ENCODE measurements around the gene WDR13. TPM values are rescaled to one million over a fixed set of nuclear protein-coding genes. Genes with fewer than 3 reads are reported as not detected.

The WDR13 gene
- total RNA-seq, 2 donors from 2014 or later, result 51.3 to 51.9 TPM

DNA sequence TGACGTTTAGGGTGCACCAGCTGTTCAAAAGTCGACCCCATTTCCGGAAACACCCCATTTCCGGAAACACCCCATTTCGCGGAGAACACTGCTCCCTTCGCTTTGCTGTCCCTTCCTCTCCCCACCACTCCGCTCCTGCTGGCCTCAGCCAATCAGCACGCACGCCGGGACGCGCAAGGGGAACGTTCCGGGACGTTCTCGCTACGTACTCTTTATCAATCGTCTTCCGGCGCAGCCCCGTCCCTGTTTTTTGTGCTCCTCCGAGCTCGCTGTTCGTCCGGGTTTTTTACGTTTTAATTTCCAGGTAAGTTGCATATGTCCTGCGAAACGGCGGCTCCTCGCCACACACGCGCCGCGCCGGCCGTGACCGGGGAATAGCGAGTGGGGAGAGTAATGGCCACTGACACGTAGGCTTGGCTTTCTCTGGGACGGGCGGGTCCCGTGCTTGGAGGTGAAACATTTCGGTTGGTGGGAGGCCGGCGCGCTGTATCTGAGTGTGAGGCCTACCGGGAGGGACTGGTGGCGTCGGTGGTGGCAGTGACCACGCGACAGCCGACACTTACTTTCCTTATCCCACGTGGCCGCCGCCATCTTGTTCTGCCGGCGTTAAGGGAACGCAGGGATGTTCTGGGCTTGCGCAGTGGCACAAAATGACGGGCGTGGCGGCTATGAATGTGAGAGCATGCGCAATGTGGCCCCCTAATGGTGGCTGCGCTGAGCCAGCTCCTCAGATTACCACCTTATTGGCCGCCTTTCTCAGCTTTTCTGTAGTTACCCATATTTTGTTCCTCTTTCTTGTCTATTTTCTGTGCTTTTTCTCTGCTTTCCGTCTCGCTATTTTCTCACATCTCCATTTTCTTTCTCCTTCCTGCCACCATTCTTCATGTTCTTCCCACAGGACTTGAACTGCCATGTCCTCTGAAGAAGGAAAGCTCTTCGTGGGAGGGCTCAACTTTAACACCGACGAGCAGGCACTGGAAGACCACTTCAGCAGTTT lies 22.7 kb upstream of the WDR13 start, which contains the start of gene RBM3:
RBM3 (plus strand) TSS at position 215 of the 997 bp plus-strand sequence; CDS start at position 912, 697 bp downstream.
- peaks cover 43% of the 10 kb centered on the region for H3K36me3 ChIP-seq (ENCODE audit: control insufficient read depth, insufficient read depth, low read length)
- Mint-ChIP-seq H3K9me3 (peaks cover 73% of the 10 kb centered on the region), H3K4me1 (peaks cover 11% of the 10 kb centered on the region), H3K4me3 (peak within 1 kb of the TSS; percentile 95), H3K27me3 (ENCODE audit: insufficient read depth) (no peaks in the 10 kb centered on the region), H3K36me3 (ENCODE audit: low read depth) (peaks cover 41% of the 10 kb centered on the region), H3K27ac (peak within 1 kb of the TSS; percentile 99)
- peak within 1 kb of the TSS; percentile 90 for H3K4me3 ChIP-seq (ENCODE audit: low read length)
- H3K27me3 ChIP-seq (ENCODE audit: control insufficient read depth, insufficient read depth, low read length, poor library complexity, severe bottlenecking), result no peaks in the 10 kb centered on the region
- 0% methylated on average over 13 to 70 of the region's 71 CpGs for WGBS, 2 experiments (ENCODE audit: insufficient coverage in 1 of 2, insufficient read length in 1 of 2)
- H3K4me1 ChIP-seq (ENCODE audit: control insufficient read depth, insufficient read depth, low read length), result peaks cover 6% of the 10 kb centered on the region
- TF ChIP-seq, protein P1, sequence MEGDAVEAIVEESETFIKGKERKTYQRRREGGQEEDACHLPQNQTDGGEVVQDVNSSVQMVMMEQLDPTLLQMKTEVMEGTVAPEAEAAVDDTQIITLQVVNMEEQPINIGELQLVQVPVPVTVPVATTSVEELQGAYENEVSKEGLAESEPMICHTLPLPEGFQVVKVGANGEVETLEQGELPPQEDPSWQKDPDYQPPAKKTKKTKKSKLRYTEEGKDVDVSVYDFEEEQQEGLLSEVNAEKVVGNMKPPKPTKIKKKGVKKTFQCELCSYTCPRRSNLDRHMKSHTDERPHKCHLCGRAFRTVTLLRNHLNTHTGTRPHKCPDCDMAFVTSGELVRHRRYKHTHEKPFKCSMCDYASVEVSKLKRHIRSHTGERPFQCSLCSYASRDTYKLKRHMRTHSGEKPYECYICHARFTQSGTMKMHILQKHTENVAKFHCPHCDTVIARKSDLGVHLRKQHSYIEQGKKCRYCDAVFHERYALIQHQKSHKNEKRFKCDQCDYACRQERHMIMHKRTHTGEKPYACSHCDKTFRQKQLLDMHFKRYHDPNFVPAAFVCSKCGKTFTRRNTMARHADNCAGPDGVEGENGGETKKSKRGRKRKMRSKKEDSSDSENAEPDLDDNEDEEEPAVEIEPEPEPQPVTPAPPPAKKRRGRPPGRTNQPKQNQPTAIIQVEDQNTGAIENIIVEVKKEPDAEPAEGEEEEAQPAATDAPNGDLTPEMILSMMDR (conservative IDR thresholded peaks at IDR 0.05), result peak; percentile 62
- H3K27ac ChIP-seq (ENCODE audit: low read depth, low read length), result peak within 1 kb of the TSS; percentile 97
- H3K9me3 ChIP-seq (ENCODE audit: control insufficient read depth, low read length), result no peaks in the 10 kb centered on the region
- H3K9ac ChIP-seq (ENCODE audit: extremely low read depth, low read length, poor library complexity, severe bottlenecking), result peak within 1 kb of the TSS; percentile 94
- peak; percentile 94 for DNase-seq

DNA sequence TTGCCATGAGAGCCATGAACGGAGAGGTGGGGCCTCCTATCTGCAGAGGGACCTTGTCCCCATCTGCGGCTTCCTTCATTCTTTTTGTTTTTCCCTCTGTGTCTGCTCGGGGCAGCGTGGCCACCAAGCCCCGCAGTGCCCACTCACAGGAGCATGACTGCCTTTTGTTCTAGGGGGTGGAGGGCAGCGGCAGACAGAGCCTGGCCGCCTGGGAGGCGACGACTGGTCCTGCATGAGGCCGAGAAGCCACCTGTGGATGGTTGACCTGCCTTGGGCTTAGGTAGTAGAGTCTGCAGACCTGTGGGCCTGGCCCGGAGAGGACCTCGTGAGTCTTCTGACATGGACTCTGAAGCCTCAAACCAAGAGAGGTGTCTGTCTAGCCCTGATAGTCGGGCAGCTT lies 21.6 kb upstream of the WDR13 start:
- WGBS, 2 experiments (ENCODE audit: insufficient coverage in 1 of 2, insufficient read length in 1 of 2), result 83 to 94% methylated on average over 1 to 13 of the region's 13 CpGs
- H3K4me3 ChIP-seq (ENCODE audit: low read length), result peak overlapping the region; percentile 90
- DNase-seq, result no peak

DNA sequence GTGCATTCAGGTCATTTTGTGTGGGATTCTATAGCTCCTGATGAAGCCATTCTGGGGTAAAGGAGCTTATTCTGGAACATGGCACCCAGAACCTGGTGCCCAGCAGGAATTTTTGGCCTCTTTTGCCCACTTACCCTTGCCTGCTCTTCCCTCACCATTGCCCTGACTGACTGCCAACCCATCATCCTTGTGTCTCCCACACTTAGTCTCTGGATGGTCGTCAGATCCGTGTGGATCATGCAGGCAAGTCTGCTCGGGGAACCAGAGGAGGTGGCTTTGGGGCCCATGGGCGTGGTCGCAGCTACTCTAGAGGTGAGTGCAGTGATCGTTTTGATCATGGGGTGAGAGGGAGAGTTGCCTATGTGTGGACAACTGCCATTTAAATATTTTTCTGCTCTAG lies 21.2 kb upstream of the WDR13 start:
- H3K9ac ChIP-seq (ENCODE audit: extremely low read depth, low read length, poor library complexity, severe bottlenecking), result no peak overlapping the region

More for the DNA sequence above, 21.6 kb upstream of the WDR13 start:
- Mint-ChIP-seq H3K27ac (peak overlapping the region; percentile 99), H3K4me3 (peak overlapping the region; percentile 95), H3K9me3 (peaks cover 73% of the 10 kb centered on the region), H3K36me3 (ENCODE audit: low read depth) (peaks cover 45% of the 10 kb centered on the region), H3K27me3 (ENCODE audit: insufficient read depth) (no peaks in the 10 kb centered on the region), H3K4me1 (peaks cover 14% of the 10 kb centered on the region)
- no peaks in the 10 kb centered on the region for H3K27me3 ChIP-seq (ENCODE audit: control insufficient read depth, insufficient read depth, low read length, poor library complexity, severe bottlenecking)
- H3K27ac ChIP-seq (ENCODE audit: low read depth, low read length), result no peak overlapping the region
- H3K4me1 ChIP-seq (ENCODE audit: control insufficient read depth, insufficient read depth, low read length), result peaks cover 6% of the 10 kb centered on the region
- peak overlapping the region; percentile 94 for H3K9ac ChIP-seq (ENCODE audit: extremely low read depth, low read length, poor library complexity, severe bottlenecking)
- H3K9me3 ChIP-seq (ENCODE audit: control insufficient read depth, low read length), result no peaks in the 10 kb centered on the region
- TF ChIP-seq, protein P1 (conservative IDR thresholded peaks at IDR 0.05), result no peak
- peaks cover 48% of the 10 kb centered on the region for H3K36me3 ChIP-seq (ENCODE audit: control insufficient read depth, insufficient read depth, low read length)

More for the DNA sequence above, 21.2 kb upstream of the WDR13 start:
- peaks cover 14% of the 10 kb centered on the region for H3K4me1 Mint-ChIP-seq
- peaks cover 48% of the 10 kb centered on the region for H3K36me3 ChIP-seq (ENCODE audit: control insufficient read depth, insufficient read depth, low read length)
- H3K4me3 ChIP-seq (ENCODE audit: low read length), result peak overlapping the region; percentile 90
- H3K27ac Mint-ChIP-seq, result peak overlapping the region; percentile 7
- no peaks in the 10 kb centered on the region for H3K27me3 ChIP-seq (ENCODE audit: control insufficient read depth, insufficient read depth, low read length, poor library complexity, severe bottlenecking)
- peaks cover 70% of the 10 kb centered on the region for H3K9me3 Mint-ChIP-seq
- H3K4me1 ChIP-seq (ENCODE audit: control insufficient read depth, insufficient read depth, low read length), result peaks cover 6% of the 10 kb centered on the region
- no peaks in the 10 kb centered on the region for H3K27me3 Mint-ChIP-seq (ENCODE audit: insufficient read depth)
- WGBS, 2 experiments (ENCODE audit: insufficient coverage in 1 of 2, insufficient read length in 1 of 2), result 93% methylated on average over 6 of the region's 6 CpGs; no CpG with 5 or more reads in 1 of the 2 experiments
- no peaks in the 10 kb centered on the region for H3K9me3 ChIP-seq (ENCODE audit: control insufficient read depth, low read length)
- peak overlapping the region; percentile 95 for H3K4me3 Mint-ChIP-seq
- H3K27ac ChIP-seq (ENCODE audit: low read depth, low read length), result no peak overlapping the region
- peaks cover 45% of the 10 kb centered on the region for H3K36me3 Mint-ChIP-seq (ENCODE audit: low read depth)
- TF ChIP-seq, protein P1 (conservative IDR thresholded peaks at IDR 0.05), result no peak
- no peak for DNase-seq
